ENCODE data around the gene HEPHL1.

HEPHL1 gene

DNA sequence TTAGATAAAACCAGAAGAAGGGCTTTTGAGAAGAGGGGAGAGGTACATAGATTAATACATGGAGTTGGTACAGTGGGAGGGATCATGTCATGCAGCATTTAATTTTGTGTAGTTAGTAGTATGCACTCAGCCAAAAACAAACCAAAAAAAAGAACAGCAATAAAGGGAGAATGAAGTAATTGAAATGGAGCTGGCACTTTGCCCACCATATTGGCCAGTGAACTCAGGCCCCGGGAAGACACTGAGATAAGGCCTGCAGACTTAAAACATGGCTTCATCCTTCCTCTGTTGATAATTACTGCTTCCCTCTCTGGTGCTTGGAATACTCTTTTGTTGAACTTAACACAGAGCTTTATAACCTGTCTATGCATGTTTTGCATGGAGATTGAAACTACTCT lies 110.6 kb downstream of the HEPHL1 start:
- DNase-seq = no peak

GRCh38 chr11:94132152-94132558 lies 111.0 kb downstream of the HEPHL1 start:
- no peak for DNase-seq

DNA sequence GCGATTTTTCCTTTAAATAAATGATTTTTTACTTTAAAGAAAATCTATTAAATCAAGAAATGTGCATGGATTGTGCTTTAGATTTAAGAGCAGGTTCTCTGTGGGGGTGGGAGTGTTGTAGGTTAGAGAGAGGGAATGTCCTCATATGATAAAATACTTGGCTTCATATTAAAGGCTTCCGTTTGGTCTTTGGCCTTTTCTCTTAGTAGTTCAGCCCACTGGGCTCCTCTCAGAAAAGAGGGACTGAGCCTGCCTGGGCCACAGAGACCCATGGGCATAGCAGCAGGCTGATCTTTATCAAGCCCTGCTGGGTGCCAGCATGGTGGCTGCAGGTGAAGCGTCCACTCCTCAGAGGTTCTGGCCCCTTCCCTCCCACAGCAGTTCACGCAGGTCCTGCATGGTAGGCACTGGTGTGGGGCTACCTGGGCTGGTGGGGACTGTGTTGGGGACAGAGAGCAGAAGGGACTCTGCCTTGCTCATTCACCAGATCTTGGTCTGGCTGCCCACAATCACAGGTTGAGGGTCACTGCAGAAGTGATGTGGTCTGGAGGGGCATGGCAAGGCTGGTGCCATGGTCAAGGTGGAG lies 111.8 kb downstream of the HEPHL1 start:
- no peak for DNase-seq

DNA sequence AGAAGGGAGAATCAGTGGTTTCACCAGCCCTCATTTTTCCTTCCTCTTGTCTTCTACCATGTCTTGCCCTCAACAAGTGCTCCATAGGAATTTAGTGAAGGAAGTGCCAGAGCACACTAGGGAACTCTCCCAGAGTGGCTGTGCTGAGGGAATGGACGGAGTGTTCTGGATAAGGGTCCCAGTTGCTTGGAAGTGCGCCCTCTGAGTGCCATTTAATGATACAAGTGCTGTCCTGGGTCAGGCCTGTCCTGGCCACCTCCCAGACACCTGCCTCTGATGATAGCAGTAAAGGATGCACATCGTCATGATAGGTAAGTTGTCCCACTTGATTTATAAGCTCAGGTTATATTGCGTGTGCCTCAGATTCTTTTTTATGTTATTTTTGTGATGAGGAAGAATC lies 112.6 kb downstream of the HEPHL1 start:
- no peak for DNase-seq

GRCh38 chr11:94134651-94135512 lies 113.7 kb downstream of the HEPHL1 start:
- DNase-seq = no peak

DNA sequence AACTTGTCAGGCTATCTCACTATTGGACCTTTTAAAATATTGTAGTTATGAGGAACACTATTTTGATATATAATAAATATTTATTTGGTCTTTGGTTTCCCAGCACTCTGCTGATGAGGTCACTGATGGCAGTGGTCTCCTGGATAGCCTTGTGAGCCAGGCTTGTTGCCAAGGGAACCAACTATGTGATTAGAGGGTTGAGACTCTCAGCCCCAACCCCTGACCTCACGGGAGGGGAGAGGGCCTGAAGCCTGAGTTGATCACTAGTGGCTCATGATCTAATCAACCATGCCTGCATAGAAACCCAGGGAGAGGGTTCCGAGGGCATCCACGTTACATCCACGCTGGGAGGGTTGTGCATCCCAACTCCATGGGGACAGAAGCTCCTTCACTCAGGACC lies 118.3 kb downstream of the HEPHL1 start:
- no peak for DNase-seq

- no peak for DNase-seq
Measured at GRCh38 chr11:94140154-94140655, 119.1 kb downstream of the HEPHL1 start.

GRCh38 chr11:94141511-94142307 lies 120.6 kb downstream of the HEPHL1 start:
- no peak for DNase-seq

DNA sequence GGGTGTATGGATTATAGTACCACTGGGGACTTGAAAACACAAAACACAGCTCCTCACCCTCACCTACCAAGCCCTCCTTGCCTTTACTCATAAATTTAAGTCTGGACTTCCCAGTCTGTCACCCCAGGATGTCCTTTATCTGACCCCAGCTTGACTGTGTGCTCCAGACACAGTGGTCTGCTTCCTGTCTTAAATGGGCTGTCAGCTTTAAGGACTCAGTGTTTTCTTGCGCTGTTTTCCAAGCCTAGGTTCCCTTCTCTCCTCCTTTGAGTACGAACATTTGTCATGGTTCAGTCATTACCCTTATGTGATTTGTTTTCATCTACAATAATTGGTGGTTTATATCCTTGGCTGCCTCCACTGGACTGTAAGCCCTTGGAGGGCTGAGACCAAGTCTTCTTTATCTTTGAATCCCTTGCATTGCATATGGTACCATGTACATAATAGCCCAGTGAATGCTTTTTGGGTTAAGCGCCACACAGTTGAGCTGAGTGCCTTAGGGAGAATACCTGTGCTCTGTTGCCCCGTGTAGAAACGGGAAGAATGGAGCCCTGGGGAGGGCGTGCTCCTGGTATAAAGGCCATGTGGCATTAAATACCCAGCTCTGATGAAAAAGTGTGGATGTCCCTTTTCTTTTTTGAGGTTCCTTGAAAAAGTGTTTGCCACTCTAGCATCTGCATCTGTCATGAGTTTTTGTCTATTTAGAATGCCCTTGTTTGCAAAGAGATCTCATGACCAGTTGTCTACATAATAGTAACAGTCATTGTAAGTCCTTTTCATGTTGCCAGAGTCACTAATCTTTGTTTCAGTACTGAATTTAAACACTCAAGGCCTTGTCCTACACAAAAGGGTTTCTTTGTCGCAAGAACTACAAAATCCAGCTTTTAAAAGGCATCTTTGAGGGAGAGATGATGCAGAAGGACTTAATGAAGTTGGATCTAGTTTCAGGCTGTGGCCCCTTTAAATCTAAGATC lies 121.4 kb downstream of the HEPHL1 start:
- no peak for DNase-seq

DNA sequence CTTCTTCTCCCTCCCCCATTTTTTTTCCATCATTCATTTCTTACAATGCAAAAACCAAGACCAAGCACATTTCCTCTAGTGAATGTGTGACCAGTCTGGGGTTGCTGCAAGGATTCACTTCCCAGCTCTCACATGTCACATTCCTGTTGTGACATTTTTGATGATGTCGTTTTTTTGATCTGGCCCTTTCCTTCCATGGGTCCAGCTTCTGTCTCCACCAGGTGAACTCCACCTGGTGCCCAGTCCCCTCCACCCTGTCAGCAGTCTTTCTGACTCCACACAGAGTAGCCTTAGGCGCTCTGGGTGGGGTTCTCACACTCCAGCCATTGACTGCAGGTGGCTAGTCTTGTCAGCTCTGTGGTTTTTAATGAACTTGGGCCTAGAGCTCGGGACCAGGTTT lies 123.1 kb downstream of the HEPHL1 start:
- no peak for DNase-seq

DNA sequence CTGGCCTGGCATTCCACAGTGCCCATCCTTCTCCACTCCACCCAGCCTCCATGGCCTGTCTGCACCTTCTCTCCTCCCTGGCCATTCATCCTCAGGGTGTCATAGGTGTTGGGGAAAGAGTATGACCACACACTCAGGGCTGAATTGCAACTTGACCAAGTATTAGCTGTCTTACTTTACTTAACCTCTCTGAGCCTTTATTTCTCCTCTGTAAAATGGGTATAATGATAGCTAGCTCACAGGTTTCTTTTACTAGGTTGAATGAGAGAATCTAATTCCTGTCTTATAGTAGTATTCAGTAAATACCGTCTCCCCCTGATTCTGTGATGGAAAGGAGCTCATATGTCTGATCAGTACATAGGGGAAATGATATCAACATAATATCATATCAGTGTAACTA lies 123.5 kb downstream of the HEPHL1 start:
- DNase-seq = no peak

DNA sequence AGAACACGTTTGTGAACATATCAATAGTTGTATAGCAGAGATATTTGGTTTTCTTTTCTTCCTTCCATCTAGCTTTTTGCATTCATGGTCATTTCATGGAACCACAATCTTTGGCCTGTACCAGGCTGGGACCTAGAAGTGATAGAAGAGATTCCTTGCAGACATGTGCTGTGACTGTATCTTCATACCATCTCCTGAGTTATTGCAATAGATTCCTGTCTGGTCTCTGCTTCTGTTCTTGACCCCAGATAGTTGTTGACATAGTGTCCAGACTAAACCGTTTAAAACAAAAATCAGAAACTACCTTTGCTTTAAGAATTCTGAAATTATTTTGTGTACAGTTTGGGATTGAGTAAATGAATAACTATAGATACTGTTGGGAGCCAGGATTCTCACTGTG lies 124.3 kb downstream of the HEPHL1 start:
- no peak for DNase-seq

DNA sequence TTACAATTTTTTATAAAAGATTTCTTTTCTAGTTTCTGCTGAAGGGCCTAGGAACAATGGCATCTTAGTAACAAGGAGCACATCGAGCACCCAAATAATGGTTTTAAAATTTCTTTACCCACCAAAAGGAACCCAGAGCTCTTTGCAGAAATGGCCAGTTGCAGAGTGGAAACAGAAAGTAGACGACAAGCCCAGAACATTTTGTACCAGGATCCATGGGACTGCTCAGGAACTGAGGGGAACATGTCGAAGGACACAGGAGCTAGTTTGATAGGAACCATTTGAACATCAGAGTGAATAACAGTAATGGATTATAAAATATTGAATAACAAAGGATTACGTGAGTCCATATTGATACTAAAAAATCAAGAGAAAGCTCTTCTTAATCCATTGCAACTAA lies 124.8 kb downstream of the HEPHL1 start:
- DNase-seq = no peak

DNA sequence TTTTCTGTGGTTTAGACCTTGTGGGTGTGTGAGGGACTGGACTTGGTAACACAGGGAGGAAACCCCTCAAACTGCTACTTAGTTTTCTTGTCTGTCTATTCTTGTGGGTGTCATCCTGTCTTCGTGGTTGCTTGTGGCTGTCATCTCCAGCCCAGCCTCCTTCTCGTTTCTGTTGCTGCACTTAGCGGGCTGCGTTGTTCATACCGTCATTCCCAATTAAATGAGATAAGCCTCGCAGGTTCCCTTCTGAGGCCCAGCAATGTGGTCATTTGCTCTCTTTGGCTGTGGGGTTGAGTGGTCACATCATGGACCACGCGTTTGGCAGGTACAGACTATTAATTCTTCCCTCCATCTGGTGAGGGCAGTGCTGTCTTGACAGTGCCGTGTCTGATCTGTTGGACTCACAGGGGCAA lies 126.3 kb downstream of the HEPHL1 start:
- no peak for DNase-seq

DNA sequence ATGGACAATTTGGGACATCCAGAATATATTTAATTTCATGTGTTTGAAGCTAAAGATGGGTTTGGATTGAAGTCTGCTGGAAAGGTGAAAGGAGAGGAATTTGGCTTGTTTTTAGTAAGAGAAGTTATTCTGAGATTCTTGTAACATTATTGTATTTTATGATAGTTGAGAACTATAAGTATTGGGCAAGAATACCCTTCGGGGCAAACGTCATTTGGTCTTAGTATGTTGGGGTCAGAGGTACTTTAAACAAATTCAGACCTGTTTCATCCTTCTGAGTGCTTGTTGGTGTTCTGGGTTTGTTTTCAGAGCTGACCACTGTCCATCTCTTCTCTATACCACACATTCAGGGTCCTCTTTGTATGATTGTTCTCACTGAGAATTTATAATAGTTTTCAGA lies 127.0 kb downstream of the HEPHL1 start:
- DNase-seq = no peak

GRCh38 chr11:94149431-94150017 lies 128.4 kb downstream of the HEPHL1 start:
- no peak for DNase-seq

GRCh38 chr11:94150056-94150455 lies 128.9 kb downstream of the HEPHL1 start:
- DNase-seq = no peak

- DNase-seq = no peak
Measured at GRCh38 chr11:94150704-94151685, 129.8 kb downstream of the HEPHL1 start.

- DNase-seq = no peak
Measured at GRCh38 chr11:94151903-94152677, 130.9 kb downstream of the HEPHL1 start.

GRCh38 chr11:94152678-94153065 lies 131.5 kb downstream of the HEPHL1 start:
- DNase-seq = no peak
